SU-DHL-6 (cell line): ENCODE data around the gene CEP170B.

Experiments used
- H2AFZ ChIP-seq: fragments of 200-600 bp; sonication (generic); 2 replicates; pipeline ENCODE4 v1.6.1; 2014; ENCODE audit warnings: low read depth, mild to moderate bottlenecking, moderate library complexity, mixed read lengths, antibody characterized with exemption, low read length; ENCODE audit not compliant: severe bottlenecking
- H3F3A ChIP-seq: fragments of 200-600 bp; shearing (Covaris generic); 2 replicates; pipeline ENCODE4 v1.6.0; 2016; ENCODE audit warnings: antibody characterized with exemption, mild to moderate bottlenecking; ENCODE audit not compliant: insufficient read depth
- H3K27ac ChIP-seq: fragments of 200-600 bp; sonication (generic); 2 replicates; pipeline ENCODE4 v1.5.1; 2016; ENCODE audit warnings: low read depth, mild to moderate bottlenecking, low read length, moderate library complexity, mixed read lengths
- H3K27me3 ChIP-seq: fragments of 200-600 bp; sonication (generic), shearing (Covaris generic); 2 replicates; pipeline ENCODE4 v1.6.0; 2014; ENCODE audit warnings: mild to moderate bottlenecking, low read length
- H3K36me3 ChIP-seq: fragments of 200-600 bp; sonication (generic); 2 replicates; pipeline ENCODE4 v1.6.1; 2014; ENCODE audit warnings: mild to moderate bottlenecking, low read length, mixed read lengths
- H3K4me2 ChIP-seq: fragments of 300-600, 200-600 bp; shearing (Covaris generic), sonication (generic); 2 replicates; pipeline ENCODE4 v1.6.0; 2014; ENCODE audit warnings: low read length, low read depth, mild to moderate bottlenecking; ENCODE audit not compliant: poor library complexity, severe bottlenecking
- H3K4me3 ChIP-seq: fragments of 200-600 bp; sonication (generic); 2 replicates; pipeline ENCODE4 v1.5.1; 2014; ENCODE audit warnings: antibody characterized with exemption, low read length, mild to moderate bottlenecking, mixed read lengths; ENCODE audit not compliant: insufficient read depth, poor library complexity, severe bottlenecking
- H3K79me2 ChIP-seq: fragments of 200-600 bp; sonication (generic); 2 replicates; pipeline ENCODE4 v1.6.1; 2014; ENCODE audit warnings: mild to moderate bottlenecking, low read length, moderate library complexity; ENCODE audit not compliant: insufficient read depth
- H3K9ac ChIP-seq: fragments of 200-600 bp; sonication (generic); 2 replicates; pipeline ENCODE4 v1.7.0; 2014; ENCODE audit warnings: mild to moderate bottlenecking, low read length
- H3K9me2 ChIP-seq: fragments of 200-600 bp; sonication (generic); replicated peaks from 2 replicates; pipeline ENCODE4 v1.6.1; 2014; ENCODE audit warnings: low read length; ENCODE audit not compliant: insufficient read depth
- H3K9me3 ChIP-seq: fragments of 200-600 bp; sonication (generic); 2 replicates; pipeline ENCODE4 v1.6.1; 2014; ENCODE audit warnings: low read length, mixed read lengths; ENCODE audit not compliant: insufficient read depth
- H4K20me1 ChIP-seq: fragments of 200-600 bp; sonication (generic); 2 replicates; pipeline ENCODE4 v1.6.1; 2014; ENCODE audit warnings: low read depth, mild to moderate bottlenecking, antibody characterized with exemption, low read length, moderate library complexity, mixed read lengths
- EZH2phosphoT487 ChIP-seq: fragments of 200-600 bp; sonication (generic), shearing (Covaris generic); conservative IDR thresholded peaks from 2 replicates; pipeline ENCODE4 v1.6.1; 2018; ENCODE audit warnings: mild to moderate bottlenecking, antibody characterized with exemption, low read length, moderate library complexity, mixed read lengths
- TF ChIP-seq, protein P1 (sequence below): fragments of 200-600 bp; sonication (generic); IDR thresholded peaks from one replicate; pipeline ENCODE4 v1.5.1; 2017; ENCODE audit warnings: antibody characterized with exemption, mild to moderate bottlenecking, low read length, moderate library complexity; ENCODE audit not compliant: insufficient read depth, poor library complexity, severe bottlenecking

The CEP170B gene

DNA sequence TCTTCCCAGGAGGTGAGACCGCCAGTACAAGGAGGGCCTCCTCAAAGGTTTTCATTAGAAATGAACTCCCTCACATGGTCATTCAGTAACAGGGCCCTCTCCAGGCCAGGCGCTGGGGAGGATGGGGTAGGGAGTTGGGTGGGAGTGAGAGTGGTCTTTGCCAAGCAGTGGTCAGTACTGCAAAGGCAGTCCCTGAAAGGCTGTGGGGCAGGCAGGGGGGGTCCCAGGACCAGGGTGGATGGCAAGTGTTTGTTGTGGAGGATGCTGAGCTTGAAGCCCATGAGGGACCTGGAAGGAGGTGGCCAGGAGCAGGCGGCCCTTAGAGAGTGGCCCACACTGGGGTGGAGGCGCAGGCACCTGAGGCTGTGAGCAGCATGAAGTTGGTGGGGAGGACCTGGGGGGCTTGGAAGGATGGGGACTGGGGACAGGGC is 26.1 kb downstream of the CEP170B start:
- no peaks in the 10 kb centered on the region for H3K9me2 ChIP-seq
- H3K79me2 ChIP-seq: no peaks in the 10 kb centered on the region
- H3K4me3 ChIP-seq: no peak overlapping the region
- no peaks in the 10 kb centered on the region for H3K27me3 ChIP-seq
- TF ChIP-seq EZH2phosphoT487: no peak
- TF ChIP-seq, protein P1, sequence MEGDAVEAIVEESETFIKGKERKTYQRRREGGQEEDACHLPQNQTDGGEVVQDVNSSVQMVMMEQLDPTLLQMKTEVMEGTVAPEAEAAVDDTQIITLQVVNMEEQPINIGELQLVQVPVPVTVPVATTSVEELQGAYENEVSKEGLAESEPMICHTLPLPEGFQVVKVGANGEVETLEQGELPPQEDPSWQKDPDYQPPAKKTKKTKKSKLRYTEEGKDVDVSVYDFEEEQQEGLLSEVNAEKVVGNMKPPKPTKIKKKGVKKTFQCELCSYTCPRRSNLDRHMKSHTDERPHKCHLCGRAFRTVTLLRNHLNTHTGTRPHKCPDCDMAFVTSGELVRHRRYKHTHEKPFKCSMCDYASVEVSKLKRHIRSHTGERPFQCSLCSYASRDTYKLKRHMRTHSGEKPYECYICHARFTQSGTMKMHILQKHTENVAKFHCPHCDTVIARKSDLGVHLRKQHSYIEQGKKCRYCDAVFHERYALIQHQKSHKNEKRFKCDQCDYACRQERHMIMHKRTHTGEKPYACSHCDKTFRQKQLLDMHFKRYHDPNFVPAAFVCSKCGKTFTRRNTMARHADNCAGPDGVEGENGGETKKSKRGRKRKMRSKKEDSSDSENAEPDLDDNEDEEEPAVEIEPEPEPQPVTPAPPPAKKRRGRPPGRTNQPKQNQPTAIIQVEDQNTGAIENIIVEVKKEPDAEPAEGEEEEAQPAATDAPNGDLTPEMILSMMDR: no peak
- H2AFZ ChIP-seq: no peak overlapping the region
- H4K20me1 ChIP-seq: no peaks in the 10 kb centered on the region
- no peaks in the 10 kb centered on the region for H3K9me3 ChIP-seq
- H3K4me2 ChIP-seq: no peak overlapping the region
- H3K27ac ChIP-seq: no peak overlapping the region
- H3K36me3 ChIP-seq: no peaks in the 10 kb centered on the region
- no peak overlapping the region for H3K9ac ChIP-seq
- H3F3A ChIP-seq: no peaks in the 10 kb centered on the region

DNA sequence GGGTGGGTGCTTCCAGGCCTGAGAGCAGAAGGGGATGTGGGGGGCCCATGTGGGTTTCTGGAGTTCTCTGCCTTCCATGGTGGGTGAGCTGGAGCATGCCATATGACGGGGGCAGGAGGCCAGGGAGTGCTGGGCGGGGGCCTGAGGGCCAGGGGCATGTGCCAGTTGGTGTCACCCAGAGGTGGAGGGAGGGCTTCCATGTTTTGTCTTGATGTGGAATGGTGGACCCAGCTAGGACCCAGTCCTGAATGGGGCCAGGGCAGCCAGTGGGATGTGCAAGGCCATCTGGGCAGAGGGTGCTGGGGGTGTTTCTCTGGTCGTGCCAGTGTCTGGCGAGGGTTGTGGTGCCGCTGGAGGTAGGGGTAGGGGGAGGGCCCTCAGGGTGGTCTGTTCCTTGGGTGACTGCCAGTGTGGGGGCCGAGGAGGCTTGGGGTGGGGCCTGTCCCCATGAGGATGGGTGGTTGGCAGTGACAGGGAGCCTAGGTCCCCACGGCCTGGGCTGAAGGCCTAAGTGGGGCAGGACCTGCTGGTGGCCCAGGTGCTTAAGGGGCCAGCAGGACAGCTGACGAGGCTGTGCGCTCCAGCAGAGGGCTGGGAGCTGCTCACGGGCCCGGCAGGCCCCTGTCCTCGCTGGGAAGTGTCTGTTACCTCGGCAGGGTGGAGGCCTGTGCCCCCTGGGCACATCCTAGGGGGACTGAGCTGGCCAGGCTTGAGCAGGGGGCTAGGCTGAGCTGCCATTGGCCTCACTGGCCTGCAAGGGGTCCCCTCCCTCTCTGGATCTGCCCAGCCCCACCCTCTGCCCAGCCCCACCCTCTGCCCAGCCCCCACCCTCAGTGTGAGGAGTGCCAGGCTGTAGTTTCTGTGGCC is 26.8 kb downstream of the CEP170B start:
- Histone ChIP-seq H3K9ac (no peak overlapping the region), H3K9me3 (no peaks in the 10 kb centered on the region), H3F3A (no peaks in the 10 kb centered on the region), H3K79me2 (no peaks in the 10 kb centered on the region), H2AFZ (no peak overlapping the region), H3K4me3 (no peak overlapping the region), H3K27ac (no peak overlapping the region), H3K9me2 (no peaks in the 10 kb centered on the region), H3K36me3 (no peaks in the 10 kb centered on the region), H4K20me1 (no peaks in the 10 kb centered on the region), H3K4me2 (no peak overlapping the region), H3K27me3 (no peaks in the 10 kb centered on the region)
- TF ChIP-seq, protein P1: no peak
- no peak for TF ChIP-seq EZH2phosphoT487

DNA sequence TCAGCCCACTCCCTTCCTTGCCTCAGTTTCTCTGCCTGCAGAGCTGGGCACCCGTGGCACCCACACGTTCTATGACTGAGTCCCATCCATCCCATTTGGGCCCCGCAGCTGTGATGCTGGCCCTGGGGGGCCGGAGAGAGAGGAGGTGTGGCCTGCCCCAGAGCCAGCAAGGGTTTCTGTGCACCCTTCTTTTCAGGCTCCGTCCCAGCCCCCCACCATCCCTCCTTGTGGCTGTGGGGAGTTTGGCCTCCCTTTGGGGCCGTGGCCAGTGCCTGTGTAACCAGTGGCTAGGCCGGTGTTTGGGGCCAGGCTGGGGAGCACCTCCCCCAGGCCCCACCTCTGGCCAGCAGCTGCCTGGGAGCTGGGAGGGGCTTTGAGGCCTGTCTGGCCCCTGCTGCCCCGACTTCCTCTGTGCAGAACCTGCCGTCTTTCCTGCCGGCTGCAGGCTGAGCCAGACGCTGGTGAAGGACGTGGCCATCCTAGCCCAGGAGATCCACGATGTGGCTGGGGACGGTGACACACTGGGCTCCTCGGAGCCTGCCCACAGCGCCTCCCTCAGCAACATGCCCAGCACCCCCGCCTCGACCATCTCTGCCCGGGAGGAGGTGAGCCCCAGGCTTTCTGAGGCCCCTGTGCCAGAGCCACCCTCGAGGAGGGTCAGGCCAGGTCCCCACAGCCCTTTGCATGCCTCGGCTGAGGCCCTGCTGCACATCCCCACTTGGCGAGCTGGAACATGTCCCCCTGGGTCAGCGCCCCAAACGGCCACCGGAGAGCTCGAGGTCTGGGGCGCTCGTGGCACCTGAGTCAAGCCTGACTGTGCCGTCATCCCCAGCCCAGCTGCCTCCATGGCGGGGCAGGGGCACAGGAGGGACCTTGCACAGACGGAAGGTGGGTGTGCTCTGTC is 27.7 kb downstream of the CEP170B start:
- Histone ChIP-seq H4K20me1 (no peaks in the 10 kb centered on the region), H3K4me2 (no peak overlapping the region), H3K4me3 (no peak overlapping the region)

More for the DNA sequence above, 27.7 kb downstream of the CEP170B start:
- Histone ChIP-seq H3F3A (no peaks in the 10 kb centered on the region), H3K27ac (no peak overlapping the region), H3K36me3 (no peaks in the 10 kb centered on the region), H3K9ac (no peak overlapping the region), H3K9me3 (no peaks in the 10 kb centered on the region), H2AFZ (no peak overlapping the region), H3K79me2 (no peaks in the 10 kb centered on the region), H3K27me3 (no peaks in the 10 kb centered on the region), H3K9me2 (no peaks in the 10 kb centered on the region)
- TF ChIP-seq EZH2phosphoT487: no peak
